Upper lobe of right lung (tissue), 1 donor: ENCODE measurements around the gene SIM2. TPM values are rescaled to one million over a fixed set of nuclear protein-coding genes. Genes with fewer than 3 reads are reported as not detected.

ENCODE experiments used
- ATAC-seq: fragments of 200-7000 bp; cut with Tn5 transposase; one replicate; pipeline ENCODE4 v1.9.1; 2020; ENCODE audit warnings: mild to moderate bottlenecking, moderate library complexity
- DNase-seq: peaks from one replicate; pipeline ENCODE4 v3.0.0-alpha.2; 2020
- H3K27ac ChIP-seq: fragments of 200-600 bp; one replicate; pipeline ENCODE4 v1.8.0; 2022
- H3K27me3 ChIP-seq: fragments of 200-600 bp; one replicate; pipeline ENCODE4 v1.8.0; 2022; ENCODE audit warnings: mild to moderate bottlenecking
- H3K36me3 ChIP-seq: fragments of 200-600 bp; one replicate; pipeline ENCODE4 v1.8.0; 2022
- H3K4me1 ChIP-seq: fragments of 200-600 bp; one replicate; pipeline ENCODE4 v1.8.0; 2022
- H3K4me3 ChIP-seq: fragments of 200-600 bp; one replicate; pipeline ENCODE4 v1.8.0; 2022; ENCODE audit warnings: mild to moderate bottlenecking
- H3K9me3 ChIP-seq: fragments of 200-600 bp; one replicate; pipeline ENCODE4 v1.8.0; 2022
- intact Hi-C: fragments of 100-400 bp; cut with DNase I; formaldehyde crosslinking; loops from one replicate; pipeline ENCODE4 v1.11.0; 2022
- total RNA-seq: library from RNA; stranded (reverse); fragmentation: NEBNext Ultra II Directional; extraction: Animal tissue kit (Norgen Biotek cat#: 25700); gene quantifications from one replicate; pipeline ENCODE4 v1.2.1, GENCODE V29; 2021
- TF ChIP-seq, protein P1 (sequence below): fragments of 200-600 bp; IDR thresholded peaks from one replicate; pipeline ENCODE4 v1.8.0; 2022; ENCODE audit warnings: antibody characterized with exemption
- donor health status: DM: no; HTN: yes; CAD: no; lungs with severe emphysema.

Gene SIM2
- total RNA-seq, 1 donor from 2014 or later: not detected

DNA sequence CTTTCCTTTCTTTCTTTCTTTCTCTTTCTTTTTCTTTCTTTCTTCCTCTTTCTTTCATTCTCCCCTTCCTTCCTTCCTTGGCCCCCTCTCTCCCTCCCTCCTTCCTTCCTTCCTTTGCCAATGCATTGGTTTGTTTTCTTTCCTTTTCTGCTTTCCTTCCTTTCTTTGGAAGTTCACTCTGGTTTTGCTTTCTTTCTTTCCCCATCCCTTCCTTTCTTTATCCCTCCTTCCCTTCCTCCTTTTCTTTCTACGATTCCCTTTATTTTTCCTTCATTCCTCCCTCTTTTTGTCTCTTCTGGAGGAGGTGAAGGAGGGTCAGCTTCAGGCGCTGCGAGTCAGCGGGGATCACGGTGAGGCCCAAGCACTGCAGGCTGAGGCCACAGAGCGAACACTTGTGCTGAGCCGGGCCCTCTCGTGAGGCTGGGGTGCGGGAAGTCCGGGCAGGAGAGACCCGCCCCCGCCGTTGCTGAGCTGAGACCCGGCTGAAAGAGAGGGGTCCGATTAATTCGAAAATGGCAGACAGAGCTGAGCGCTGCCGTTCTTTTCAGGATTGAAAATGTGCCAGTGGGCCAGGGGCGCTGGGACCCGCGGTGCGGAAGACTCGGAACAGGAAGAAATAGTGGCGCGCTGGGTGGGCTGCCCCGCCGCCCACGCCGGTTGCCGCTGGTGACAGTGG is 1.5 kb downstream of the SIM2 start:
- ATAC-seq: no peak
- peaks cover 53% of the 10 kb centered on the region for H3K4me1 ChIP-seq
- no peak overlapping the region for H3K27ac ChIP-seq
- intact Hi-C loops: no loop called here
- peaks cover 100% of the 10 kb centered on the region for H3K27me3 ChIP-seq
- H3K36me3 ChIP-seq: no peaks in the 10 kb centered on the region
- no peaks in the 10 kb centered on the region for H3K9me3 ChIP-seq
- no peak for DNase-seq
- TF ChIP-seq, protein P1, sequence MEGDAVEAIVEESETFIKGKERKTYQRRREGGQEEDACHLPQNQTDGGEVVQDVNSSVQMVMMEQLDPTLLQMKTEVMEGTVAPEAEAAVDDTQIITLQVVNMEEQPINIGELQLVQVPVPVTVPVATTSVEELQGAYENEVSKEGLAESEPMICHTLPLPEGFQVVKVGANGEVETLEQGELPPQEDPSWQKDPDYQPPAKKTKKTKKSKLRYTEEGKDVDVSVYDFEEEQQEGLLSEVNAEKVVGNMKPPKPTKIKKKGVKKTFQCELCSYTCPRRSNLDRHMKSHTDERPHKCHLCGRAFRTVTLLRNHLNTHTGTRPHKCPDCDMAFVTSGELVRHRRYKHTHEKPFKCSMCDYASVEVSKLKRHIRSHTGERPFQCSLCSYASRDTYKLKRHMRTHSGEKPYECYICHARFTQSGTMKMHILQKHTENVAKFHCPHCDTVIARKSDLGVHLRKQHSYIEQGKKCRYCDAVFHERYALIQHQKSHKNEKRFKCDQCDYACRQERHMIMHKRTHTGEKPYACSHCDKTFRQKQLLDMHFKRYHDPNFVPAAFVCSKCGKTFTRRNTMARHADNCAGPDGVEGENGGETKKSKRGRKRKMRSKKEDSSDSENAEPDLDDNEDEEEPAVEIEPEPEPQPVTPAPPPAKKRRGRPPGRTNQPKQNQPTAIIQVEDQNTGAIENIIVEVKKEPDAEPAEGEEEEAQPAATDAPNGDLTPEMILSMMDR: no peak
- H3K4me3 ChIP-seq: peak overlapping the region; percentile 0

DNA sequence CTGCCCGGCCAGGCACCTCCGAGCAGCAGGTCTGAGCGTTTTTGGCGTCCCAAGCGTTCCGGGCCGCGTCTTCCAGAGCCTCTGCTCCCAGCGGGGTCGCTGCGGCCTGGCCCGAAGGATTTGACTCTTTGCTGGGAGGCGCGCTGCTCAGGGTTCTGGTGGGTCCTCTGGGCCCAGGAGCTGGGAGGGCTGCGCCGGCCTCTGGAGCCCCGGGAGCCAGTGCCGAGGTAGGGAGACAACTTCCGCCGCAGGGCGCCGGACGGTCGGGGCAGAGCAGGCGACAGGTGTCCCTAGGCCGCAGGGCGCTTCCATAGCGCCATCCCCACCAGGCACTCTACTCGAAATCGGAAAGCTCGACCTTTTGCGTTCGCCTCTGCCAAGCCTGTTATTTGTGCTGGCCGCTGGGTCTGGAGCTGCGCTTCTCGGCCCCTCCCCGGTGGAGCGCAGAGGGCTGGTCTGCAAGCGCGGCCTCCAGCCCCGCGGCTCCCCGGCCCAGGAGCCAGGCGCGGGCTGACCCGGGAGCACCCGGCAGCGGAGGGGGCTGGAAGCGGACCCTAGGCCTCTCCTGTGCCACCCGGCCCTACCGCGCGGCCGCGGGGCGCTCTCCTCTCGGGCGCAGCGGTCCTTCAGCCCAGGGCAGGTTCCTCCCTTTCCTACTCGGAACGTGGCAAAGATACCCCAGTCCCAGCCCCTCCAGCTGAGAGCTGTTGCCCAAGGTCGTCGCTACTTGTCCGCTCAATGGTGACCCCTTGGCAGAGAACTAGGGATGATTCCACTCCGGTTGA is 2.2 kb downstream of the SIM2 start:
- Histone ChIP-seq H3K27me3 (peaks cover 100% of the 10 kb centered on the region), H3K9me3 (no peaks in the 10 kb centered on the region), H3K27ac (no peak overlapping the region), H3K4me3 (peak overlapping the region; percentile 0), H3K36me3 (no peaks in the 10 kb centered on the region), H3K4me1 (peaks cover 53% of the 10 kb centered on the region)
- DNase-seq (peak; percentile 61), ATAC-seq (no peak)
- intact Hi-C loops: no loop called here
- TF ChIP-seq, protein P1: no peak

DNA sequence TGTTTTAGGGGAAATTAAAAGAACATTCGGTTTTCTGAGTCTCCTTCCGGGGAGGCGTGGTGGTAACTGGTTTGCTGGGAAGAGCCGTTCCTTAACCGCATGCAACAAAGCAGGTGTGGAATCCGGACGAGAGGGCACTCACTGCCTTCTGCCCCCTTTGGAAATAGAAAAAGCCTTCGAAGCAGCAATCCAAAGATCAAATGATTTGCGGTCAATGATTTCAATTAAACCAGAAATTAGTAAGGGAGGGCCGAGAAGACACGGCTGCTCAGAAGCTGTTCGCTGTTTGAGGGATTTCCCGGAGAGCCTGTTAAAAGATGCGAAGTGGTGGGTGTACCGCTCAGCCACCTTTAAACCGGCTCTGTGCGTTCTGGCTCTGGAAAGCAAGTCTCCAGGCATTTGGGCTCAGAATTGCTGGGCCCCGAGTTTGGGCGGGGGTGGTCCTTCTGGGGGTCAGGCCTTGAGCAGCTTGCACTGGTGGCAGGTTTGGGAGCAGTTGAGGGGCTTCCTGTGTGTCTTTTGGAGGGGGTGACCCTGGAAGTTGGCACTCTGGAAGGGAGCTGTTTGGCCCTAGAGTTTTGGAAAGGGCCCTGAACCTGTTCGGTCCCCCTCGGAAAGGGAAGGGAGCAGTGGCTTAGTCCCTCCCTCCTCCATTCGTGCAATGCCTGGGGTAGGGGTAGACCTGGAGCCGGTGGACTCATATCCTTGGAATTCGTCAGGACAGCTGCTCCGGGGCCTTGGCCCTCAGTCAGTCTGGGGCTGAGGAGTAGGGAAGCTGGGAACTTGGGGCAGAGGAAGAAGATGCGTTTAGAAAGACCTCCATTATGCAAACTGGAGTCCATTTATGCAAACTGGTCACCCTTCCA is 3.1 kb downstream of the SIM2 start:
- ATAC-seq: no peak

DNA sequence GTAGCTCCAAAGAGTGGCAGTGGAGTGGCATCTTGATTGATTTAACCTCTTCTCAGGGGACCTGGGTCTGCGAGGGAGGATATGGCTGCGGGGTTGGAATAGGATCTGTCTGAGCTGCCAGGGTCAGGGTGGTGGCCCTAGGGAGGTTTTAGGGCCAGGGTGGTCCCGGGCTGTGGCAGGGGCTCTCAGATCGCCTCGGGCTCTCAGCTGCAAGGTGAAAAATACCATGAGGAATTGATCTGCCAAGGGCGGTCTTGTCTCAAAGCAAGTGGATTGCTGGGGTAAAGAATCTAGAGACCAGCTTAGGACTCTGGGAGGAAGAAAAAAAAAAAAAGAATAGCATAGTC is 3.7 kb downstream of the SIM2 start:
- Histone ChIP-seq H3K36me3 (no peaks in the 10 kb centered on the region), H3K27me3 (peaks cover 100% of the 10 kb centered on the region), H3K9me3 (no peaks in the 10 kb centered on the region), H3K4me1 (peaks cover 46% of the 10 kb centered on the region), H3K4me3 (no peak overlapping the region), H3K27ac (no peak overlapping the region)
- intact Hi-C loops: no loop called here
- ATAC-seq: no peak
- DNase-seq: no peak
- TF ChIP-seq, protein P1: no peak

More for the DNA sequence above, 3.1 kb downstream of the SIM2 start:
- H3K4me3 ChIP-seq: no peak overlapping the region
- no peak for DNase-seq
- no peaks in the 10 kb centered on the region for H3K36me3 ChIP-seq
- H3K27ac ChIP-seq: no peak overlapping the region
- intact Hi-C loops: no loop called here
- no peaks in the 10 kb centered on the region for H3K9me3 ChIP-seq
- peaks cover 100% of the 10 kb centered on the region for H3K27me3 ChIP-seq
- TF ChIP-seq, protein P1: no peak
- peaks cover 52% of the 10 kb centered on the region for H3K4me1 ChIP-seq

DNA sequence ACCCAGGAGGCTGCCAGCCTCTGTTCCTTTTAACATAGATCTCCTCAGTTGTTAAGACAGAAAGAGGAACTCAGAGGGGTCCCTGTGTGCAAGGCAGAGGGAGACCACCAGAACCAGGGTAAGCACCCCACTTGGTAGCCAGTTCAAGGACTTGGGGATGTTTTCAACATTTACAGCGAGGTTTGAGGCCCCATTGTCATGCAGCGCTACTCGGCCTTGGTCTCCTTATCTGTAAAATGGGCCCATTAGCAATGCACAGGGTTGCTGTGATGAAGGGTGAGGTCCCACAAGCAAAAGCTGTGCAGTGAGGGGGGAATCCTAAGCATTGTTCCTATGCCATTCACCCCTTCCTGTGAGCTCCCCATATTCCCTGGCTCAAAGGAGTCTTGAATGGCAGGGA is 4.2 kb downstream of the SIM2 start:
- Histone ChIP-seq H3K9me3 (no peaks in the 10 kb centered on the region), H3K4me3 (no peak overlapping the region), H3K4me1 (peaks cover 42% of the 10 kb centered on the region), H3K27me3 (peaks cover 100% of the 10 kb centered on the region), H3K36me3 (no peaks in the 10 kb centered on the region), H3K27ac (no peak overlapping the region)
- DNase-seq (no peak), ATAC-seq (no peak)
- TF ChIP-seq, protein P1: no peak
- intact Hi-C loops: no loop called here
